NCI-H2107 (cell line): ENCODE measurements around the gene CERK.

Source experiments
- DNase-seq: peaks from one replicate; lab custom pipeline; 2025; lab: John Stamatoyannopoulos, UW

CERK gene

DNA sequence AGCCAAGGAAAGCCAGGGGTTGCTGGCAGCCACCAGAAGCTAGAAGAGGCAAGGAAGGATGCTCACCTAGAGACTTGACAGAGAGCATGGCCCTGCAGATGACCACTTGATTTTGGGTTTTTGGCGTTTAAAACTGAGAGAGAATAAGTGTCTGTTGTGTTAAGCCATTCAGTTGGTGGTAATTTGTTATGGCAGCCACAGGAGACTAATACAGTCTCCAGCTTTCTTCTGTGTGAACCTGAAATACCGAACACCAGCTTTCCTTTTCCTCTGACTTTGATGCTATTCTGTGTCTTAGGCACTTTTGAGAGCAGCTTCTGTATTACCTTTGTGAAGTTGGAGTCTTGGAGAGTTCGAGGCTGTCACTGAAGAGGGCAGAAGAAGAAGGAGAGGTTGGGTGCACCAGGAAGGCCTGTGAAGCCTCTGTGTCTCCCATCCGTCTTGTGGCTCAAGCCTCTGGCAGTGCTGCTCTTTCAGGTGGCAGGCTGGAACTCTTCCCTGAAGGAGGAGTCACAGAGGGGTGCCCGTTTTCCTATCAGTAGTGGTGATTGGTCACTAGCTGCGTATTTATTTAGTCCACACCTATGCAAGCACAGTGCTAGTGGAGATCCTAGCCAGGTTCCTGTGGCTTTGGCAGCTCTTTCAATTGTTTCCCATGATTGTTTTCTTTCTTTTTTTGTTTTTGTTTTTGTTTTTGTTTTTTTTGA, 26.9 kb upstream of the CERK start:
- DNase-seq, result no peak

DNA sequence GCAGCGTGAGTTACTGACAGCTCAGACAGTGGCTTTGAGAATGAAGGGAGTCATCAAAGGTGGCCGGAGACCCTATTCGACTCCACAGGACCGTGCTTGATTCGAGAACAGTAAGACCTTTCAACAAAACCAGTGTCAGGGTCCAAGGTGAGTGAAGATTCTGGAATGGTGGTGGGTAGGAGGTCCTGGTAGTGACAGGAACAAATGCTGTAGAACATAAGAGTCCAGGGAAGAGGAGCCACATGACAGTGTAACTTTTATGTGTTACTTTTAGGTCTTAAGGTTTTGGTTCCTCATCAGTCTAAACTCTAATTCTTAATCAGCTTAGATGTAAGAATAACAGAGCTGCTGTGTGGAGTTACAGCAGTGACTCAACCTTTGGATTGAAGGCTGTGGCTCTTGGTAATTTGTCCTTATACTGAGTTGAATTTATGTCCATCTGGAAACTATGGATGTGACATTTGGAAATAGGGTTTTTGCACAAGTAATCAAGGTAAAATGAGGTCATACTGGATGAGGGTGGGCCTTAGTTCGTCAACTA, 26.2 kb upstream of the CERK start:
- no peak for DNase-seq

DNA sequence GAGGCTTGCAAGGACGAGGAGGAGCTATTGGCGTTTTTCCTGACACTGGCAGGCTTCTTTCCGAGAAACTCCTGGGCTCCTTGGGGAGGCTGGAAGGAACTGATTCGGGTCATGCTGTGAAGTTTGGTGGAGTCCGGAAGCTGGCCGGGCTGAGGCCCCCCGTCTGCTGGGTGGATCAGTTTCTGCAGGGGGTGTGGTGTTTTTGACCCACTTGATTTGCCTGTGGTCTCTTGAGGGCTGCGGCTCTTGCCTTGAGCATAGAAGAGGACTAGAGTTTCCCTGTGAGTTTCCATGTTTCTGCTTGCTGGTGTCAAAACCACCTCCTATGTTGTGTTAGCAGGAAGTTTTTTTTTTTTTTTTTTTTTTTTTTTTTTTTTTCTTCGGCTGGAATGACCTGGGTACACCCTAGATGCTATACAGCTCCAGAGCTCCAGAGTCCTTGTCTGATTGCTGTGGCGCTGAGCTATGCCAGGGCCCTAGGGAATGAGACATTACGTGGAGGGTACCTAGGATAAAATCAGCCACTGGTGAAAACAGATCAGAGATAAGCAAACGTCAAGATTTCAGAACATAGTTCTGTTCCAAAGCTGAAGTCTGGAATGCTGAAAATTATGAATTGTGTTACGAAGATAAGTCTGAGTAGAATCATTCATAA, 25.1 kb upstream of the CERK start:
- no peak for DNase-seq

DNA sequence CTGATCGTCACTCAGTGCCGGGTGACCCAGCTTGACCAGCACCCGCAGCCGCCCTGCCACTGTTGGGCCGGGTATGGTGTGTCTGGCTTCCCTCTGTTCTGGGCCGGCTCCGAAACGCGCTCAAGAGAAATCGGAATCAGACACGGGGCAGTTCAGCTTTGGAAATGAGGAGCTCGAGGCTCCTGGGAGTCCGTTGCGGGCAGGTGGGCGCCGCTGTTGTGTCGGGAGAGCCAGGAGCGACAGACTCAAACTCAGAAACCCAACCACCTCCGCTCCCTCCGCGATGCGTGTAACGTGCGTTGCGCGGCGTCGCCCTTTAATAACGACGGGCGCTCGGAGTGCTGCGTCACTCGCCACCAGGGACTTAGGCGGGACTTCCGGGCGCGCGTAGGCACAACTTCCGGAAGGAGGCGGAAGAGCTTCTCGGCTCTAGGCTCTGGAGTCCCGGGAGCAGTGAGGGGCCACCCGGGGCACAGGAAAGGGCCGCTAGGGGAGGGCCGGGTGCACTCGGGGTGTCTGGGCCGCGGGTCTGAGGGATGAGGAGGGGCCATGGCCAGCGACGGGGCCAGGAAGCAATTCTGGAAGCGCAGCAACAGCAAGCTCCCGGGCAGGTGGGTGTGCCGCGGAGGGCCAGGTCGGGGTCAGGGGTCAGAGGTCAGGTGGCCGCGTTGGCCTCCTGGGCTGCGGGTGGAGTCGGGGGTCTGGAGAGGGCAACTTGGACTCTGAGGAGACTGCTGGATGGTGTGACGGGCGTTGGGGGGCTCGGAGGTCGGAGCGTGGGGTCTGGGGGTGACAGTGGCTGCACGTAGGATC, 24.4 kb upstream of the CERK start, which contains the start of gene TBC1D22A:
Gene TBC1D22A, plus strand, starts transcription at position 413 of the 813 bp plus-strand sequence. Its CDS starts 137 bp downstream, at position 550.
- DNase-seq, result peak; percentile 83

DNA sequence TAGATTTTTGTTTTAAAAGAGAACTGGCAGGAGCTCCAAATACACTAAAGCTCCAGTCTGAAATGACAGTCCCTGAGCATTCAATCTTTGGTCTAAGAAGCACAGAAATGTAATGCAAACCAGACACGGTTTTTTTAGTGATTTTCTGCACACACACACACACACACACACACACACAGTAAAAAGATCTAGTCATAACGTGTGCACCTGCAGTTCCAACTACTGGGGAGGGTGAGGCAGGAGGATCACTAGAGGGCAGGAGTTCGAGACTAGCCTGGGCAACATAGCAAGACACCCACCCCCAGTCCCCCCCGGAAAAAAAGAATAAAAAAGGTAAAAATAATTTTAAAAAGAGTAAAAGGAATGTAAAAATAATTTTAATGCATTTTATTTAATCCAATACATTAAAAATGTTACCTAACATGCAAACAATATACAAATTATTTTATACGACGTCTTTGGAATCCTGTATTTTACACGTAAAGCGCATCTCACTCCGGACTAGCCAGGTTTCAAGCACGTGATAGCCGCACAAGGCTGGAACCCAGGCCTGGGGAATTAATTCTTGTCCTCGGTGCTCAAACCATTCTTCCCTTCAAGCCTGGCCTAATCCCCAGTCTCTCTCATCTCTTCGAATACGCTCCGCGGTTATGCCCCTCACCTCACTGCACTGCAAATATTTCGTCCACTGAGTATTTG, 23.6 kb upstream of the CERK start:
- no peak for DNase-seq

DNA sequence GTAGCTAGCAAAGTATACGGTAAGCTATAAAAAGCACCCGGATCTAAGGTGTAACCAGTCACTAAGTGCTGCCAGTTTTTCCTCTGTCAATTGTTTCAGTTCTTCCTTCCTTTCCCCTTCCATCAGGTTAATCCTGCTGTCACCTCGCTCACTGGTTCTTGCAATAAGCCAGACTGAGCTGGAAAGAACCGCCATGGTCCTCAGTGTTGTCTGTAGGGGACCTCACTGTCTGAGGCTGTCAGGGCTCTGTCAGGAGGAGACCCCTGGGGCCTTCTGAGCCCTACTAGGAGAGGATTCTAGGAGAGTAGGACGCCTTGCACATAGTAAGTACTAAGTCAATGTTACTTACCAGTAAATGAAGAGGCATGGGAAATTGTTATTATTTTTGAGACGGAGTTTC, 23.0 kb upstream of the CERK start:
- DNase-seq, result no peak

DNA sequence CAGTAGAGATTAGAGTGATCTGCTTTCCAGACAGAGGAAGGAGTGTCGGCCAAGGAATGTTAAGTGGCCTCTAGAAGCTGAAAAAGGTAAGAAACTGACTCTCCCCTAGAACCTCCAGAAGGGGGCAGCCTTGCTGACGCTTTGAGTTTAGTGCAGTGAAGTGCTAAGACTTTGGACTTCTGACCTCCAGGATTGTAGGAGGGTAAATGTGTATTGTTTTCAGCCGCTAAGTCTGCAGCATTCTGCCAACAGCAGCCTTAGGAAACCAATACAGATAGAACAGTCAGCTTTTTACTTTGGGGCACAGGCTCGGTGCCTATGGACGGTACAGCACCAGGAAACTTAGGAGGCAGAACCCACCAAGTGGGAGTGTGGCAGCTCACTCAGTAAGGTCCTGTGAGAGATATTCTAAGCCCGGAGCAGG, 20.8 kb upstream of the CERK start:
- DNase-seq, result no peak

DNA sequence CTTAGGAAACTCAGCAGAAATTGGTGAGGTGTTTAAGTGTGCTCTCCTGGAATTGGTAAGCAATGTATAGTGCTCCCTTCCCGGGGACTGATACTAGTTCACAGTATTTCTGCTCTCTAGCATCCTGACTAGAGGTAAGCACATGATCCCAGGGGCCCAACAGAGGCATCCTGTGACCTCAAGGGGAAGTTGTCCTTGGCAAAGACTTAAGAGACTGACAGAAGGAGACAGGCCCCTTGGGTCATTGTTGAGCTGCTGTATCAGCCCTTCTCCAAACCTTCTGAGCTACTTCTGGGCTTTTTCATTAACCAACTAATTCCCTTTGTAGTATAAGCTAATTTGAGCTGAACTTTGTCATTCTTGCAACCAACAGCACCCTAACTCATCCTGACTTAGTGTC, 20.1 kb upstream of the CERK start:
- DNase-seq, result no peak

DNA sequence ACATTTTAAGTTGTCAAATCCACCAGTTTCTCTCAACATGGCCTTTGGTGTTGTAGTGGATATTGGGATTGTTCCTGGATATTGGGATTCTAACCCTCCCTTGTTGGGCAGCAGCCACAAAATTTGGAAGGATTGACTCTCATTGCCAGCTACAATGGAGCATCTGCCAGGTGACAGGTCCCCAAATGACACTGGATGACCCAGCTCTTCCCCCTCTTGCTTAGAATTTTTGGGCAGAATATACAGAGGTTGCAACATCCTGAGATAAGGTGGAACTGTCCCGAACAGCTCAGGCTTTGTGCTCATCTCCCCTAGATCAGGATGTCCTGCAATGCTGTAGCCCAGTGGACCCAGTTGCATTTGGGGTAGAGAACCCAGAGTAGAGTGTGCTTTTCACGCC, 19.1 kb upstream of the CERK start:
- no peak for DNase-seq

DNA sequence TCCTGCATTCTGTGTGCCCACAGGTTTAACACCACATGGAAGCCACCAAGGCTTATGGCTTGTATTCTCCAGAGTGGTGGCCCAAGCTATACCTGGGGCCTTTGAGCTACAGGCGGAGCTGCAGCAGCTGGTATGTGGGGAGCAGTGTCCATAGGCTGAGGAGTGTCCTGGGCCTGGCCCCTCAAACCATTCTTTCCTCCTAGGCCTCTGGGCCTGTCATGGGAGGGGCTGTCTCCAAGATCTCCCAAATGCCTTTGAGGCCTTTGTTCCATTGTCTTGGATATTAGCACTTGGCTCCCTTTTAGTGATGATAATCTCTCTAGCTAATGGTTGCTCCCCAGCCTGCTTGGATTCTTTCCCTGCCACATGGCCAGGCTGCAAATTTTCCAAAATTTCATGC, 18.0 kb upstream of the CERK start:
- no peak for DNase-seq

DNA sequence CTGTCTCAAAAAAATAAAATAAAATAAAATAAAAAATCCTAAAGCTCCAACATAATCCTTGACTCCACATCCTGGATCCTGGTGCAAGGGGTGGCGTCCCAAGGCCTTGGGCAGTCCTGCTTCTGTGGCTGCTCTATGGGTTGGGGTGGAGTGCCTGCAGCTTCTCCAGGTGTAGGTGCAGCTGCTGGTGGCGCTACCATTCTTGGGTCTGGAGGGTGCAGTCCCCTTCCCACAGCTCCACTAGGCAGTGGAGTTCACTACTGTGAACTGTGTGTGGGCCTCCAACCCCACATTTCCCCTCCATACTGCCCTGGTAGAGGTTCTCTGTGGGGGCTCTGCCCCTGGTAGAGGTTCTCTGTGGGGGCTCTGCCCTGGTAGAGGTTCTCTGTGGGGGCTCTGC, 17.5 kb upstream of the CERK start:
- DNase-seq, result no peak

DNA sequence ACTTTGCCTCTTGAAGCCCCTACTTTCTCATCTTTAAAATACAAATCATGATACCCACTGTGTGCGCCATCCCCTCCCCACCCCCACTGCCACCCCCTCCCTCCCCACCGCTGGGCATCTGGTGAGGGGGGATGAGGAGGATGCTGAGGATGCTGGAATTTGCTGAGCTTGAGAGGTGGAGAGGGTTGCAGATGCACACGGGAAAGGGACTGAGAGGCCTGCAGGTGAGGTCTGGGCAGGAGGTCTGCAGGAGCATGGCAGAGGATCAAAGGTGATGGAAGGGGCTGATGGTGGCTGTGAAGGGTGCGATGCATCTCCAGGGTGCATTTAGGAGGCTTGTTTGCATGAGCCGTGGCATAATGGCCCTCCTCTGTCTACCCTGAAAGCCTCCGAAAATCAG, 16.8 kb upstream of the CERK start:
- no peak for DNase-seq

DNA sequence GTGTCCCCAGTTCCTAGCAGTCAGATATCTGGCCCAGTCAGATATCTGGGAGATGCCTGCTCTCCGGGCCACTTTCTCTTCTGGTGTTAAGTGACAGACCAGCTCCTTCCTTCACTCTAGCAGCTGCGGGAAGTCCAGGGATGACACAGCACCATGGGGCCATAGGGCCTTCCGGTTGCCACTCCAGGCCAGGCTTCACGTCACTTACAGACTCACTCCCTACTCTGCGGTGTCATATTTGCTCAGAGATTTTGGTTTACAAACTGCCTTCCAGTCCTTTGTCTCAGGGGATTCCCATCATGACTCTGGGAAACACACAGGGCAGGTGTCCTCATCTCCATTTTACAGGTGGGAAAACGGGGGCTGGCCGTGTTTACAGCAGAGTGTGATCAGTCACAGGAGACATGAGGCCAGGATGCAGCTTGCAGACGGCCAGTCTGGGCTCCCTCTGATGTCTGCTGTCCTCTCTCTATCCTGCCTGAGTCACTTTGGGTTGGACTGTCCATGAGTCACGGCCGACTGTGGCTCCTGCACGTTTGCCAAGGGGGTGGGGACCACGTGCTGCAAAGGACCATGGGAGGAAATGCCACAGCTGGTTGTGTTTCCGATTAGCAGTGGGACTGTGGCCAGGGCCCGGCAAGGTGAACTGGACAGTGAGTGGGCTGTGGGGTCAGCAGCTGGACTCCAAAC, 16.2 kb upstream of the CERK start:
- no peak for DNase-seq

DNA sequence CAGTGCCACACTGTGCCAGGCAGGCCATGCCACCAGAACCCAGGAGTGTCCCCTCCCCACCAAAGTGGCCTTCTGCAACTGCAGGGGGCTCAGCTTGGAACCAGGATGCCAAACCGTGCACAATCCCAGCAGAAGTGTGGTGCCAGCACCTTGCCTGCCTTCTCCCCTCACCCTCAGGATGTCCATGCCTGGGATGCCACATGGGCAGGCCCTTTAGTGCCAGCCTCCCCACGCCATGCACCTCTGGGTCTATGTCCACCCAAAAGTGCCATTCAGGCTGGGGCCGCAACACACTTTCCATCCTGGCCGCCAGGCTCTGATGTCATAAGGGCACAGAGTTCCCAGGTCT, 15.7 kb upstream of the CERK start:
- DNase-seq, result no peak

DNA sequence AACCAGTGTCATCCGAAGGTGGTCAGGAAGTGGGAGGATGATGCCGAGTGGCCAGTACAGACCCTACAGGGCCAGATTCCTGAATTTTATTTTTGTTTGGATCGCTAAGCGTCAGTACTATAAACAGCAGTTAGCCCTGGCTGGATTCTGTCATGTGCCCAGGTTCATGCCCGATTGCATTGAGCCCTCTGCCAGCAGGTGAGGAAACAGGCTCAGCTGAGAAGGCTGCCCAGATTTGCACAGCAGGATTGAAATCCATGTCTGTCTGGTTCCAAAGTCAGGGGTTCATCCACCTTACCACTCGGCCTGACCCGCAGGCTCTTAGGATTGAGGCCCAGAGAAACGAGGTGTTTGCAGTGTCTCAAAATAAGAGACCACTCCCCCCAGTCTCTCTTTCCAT, 15.3 kb upstream of the CERK start:
- no peak for DNase-seq

DNA sequence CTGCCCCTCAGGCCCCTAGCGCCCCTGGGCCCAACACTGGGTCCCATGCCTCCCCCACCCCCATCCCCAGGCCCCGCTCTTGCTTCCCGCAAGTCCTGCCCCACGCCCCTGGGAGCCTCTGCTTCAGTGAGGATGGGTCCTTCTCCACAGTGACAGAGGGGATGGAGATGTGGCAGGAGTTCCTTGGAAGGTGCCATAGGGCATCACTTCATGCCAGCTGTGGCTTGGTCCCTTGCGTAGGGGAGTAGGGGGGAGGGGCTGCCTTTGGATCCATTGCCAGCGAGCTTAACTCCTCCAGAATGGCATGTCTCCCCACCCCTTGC, 14.9 kb upstream of the CERK start:
- DNase-seq, result no peak

DNA sequence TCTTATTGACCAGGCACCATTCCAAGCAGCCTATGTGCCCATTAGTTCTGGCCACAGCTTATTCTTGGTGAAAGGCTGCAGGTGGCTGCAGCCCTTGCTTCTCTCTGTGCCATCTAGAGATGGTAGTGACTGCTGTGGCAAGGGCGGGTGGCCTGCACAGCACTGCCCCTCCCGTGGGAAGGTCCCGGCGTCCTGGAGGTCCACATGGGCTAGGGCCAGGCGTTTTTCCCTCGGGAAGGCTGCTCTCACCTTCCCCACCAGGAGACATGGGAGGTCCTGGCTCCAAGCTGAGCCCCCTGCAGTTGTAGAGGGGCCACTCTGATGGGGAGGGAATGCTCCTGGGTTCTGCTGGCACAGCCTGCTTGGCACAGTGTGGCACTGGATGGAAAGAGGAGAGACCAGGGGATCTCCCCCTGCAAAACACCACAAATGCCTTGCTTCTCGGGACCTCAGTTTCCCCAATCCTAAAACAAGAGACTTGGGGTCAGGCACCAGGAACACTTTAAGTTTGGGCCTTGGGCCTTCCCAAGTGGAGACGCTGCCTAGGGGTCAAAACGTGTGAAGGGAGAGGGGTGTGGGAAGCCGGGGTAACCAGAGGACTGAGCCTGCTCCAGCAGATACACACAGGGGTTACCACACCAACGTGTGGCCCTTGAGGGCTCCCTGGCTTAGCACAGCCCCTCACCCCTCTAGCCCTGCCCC, 14.4 kb upstream of the CERK start:
- no peak for DNase-seq

DNA sequence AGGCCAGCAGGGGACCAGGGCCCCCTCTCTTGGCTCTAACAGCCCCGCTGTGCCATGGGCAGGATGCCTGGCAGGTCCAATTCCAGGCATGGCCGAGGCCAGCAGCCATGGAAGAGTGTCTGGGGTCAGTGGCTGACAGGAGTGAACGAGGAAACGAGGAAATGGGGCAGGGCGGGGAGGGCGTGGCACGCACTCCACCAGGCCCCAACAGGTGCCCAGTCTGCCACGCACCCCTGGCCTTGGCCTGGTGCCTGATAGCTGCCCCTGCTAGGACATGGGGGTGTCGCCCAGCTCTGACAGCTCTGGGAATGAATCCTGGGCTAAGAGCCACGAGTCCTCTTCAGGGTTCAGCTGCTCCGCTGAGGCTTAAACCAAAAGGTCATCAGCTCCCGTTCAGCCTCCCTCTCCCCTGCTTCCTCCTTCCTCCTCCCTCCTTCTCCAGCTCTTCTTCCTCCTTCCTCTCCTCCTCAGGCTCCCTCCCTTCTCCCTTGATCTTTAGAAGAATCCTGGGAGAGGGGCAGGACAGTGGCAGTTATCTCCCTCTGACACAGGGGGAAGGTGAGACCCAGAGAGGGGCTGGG, 12.9 kb upstream of the CERK start:
- DNase-seq, result no peak

DNA sequence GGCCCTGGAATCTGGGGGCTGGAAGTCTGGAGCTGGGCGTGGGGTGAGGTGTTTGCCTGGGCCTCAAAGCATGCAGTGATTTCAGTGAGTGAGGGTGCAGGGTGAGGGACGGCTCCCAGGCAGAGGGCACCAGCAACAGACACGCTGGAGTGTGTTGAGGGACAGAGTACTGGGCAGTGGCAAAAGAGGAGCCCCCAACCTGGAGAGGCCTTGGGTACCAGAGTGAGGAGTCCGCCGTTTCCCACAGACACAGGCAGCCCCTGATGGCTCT, 12.4 kb upstream of the CERK start:
- no peak for DNase-seq

DNA sequence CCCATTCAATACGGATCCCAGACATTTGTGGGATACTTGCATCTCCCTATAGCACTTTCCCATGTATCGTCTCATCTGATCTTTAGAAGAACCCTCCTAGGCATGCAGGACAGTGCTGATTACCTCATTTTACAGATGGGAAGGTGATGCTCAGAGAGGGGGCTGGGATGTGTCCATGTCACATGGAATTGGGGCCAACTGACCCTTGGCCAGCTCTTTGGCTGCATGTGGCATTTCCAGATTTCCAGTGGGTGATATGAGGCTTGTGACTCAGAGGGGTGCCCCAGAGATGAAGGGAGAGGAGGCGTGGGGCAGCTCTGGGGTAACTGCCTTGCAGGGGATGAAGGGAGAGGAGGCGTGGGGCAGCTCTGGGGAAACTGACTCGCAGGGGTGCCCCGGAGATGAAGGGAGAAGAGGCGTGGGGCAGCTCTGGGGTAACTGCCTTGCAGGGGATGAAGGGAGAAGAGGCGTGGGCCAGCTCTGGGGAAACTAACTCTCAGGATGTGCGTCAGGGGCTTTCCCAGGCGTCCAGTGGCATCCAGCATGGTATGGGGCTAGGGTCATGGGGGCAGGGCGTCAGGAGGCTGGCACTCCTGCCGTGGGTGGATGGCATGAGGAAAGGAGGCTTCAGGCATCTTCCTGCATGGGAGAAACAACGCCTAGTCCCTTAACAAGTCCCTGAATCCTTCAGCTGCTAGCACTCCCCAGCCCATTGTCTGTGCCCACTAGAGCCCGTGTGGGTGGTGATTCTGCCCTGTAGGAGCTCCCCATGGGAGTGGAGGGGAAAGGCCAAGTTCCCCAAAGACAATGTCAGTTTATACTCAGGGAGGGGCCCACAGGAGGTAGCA, 11.9 kb upstream of the CERK start:
- no peak for DNase-seq
